ENCODE measurements around the gene DNAH6.

GRCh38 chr2:84808279-84808678 lies 292.0 kb downstream of the DNAH6 start:
- TF ChIP-seq CTCF (IDR thresholded peaks at IDR 0.05) = no peak
- no peak for TF ChIP-seq POLR2A (IDR thresholded peaks at IDR 0.05)

Data from transverse colon (tissue), 3 donors.